CD14-positive monocyte (primary cell): Measurements from ENCODE around the gene HEXB. TPM values are rescaled to one million over a fixed set of nuclear protein-coding genes. Genes with fewer than 3 reads are reported as not detected.

Experiments
- DNase-seq, 3 donors: peaks; one replicate each; pipeline ENCODE4 v3.0.0-alpha.2; 2011 to 2022
- H2AFZ ChIP-seq: 2 replicates; pipeline ENCODE4 v1.6.0; 2012; ENCODE audit warnings: mild to moderate bottlenecking, low read depth, low read length, inconsistent platforms; ENCODE audit not compliant: insufficient read depth, poor library complexity, severe bottlenecking
- H3K27ac ChIP-seq, 2 donors: 1 replicate in 1 of 2; 2 replicates in 1 of 2; pipeline ENCODE4 v1.5.1; 2012 to 2013; ENCODE audit warnings: low read length in 2 of 2, control low read depth in 1 of 2, inconsistent platforms in 1 of 2, low read depth in 1 of 2, mild to moderate bottlenecking in 1 of 2
- H3K27me3 ChIP-seq, 2 donors: one replicate each; pipeline versions ENCODE4 v1.6.0 to v1.6.1; 2011 to 2013; ENCODE audit warnings: low read length in 2 of 2; ENCODE audit not compliant: control insufficient read depth in 2 of 2, insufficient read depth in 2 of 2
- H3K36me3 ChIP-seq, 2 donors: replicated peaks in 1 of 2; 1 replicate in 1 of 2; 2 replicates in 1 of 2; pipeline versions ENCODE4 v1.5.1 to v1.6.1; 2012 to 2013; ENCODE audit warnings: low read length in 2 of 2, control low read depth in 1 of 2, inconsistent platforms in 1 of 2, mild to moderate bottlenecking in 1 of 2; ENCODE audit not compliant: insufficient read depth in 2 of 2, control insufficient read depth in 1 of 2
- H3K4me1 ChIP-seq, 2 donors: 1 replicate in 1 of 2; 2 replicates in 1 of 2; pipeline versions ENCODE4 v1.5.1 to v1.6.1; 2012 to 2013; ENCODE audit warnings: low read length in 2 of 2, control low read depth in 1 of 2, inconsistent platforms in 1 of 2, mild to moderate bottlenecking in 1 of 2, moderate library complexity in 1 of 2; ENCODE audit not compliant: insufficient read depth in 2 of 2, control insufficient read depth in 1 of 2
- H3K4me2 ChIP-seq: replicated peaks from 2 replicates; pipeline ENCODE3; 2012; ENCODE audit warnings: low read length, moderate library complexity, mild to moderate bottlenecking; ENCODE audit not compliant: poor library complexity, severe bottlenecking; ENCODE audit errors: extremely low read depth
- H3K4me3 ChIP-seq, 3 experiments: fragments of 200-600 bp in 1 of 3; sonication (generic) in 1 of 3; replicated peaks in 1 of 3; 1 replicate in 2 of 3; 2 replicates in 1 of 3; pipeline ENCODE4 v1.5.1; 2011 to 2013; ENCODE audit warnings: low read length in 3 of 3, mild to moderate bottlenecking in 3 of 3, control low read depth in 2 of 3, low read depth in 2 of 3, inconsistent platforms in 1 of 3, moderate library complexity in 1 of 3
- H3K79me2 ChIP-seq: 2 replicates; pipeline ENCODE4 v1.6.0; 2012; ENCODE audit warnings: mild to moderate bottlenecking, control low read depth, inconsistent platforms, low read length, moderate library complexity; ENCODE audit not compliant: insufficient read depth
- H3K9ac ChIP-seq: 2 replicates; pipeline ENCODE4 v1.6.0; 2017; ENCODE audit warnings: low read length, mild to moderate bottlenecking; ENCODE audit not compliant: insufficient read depth, poor library complexity, severe bottlenecking
- H3K9me3 ChIP-seq, 2 donors: replicated peaks in 1 of 2; 1 replicate in 1 of 2; 2 replicates in 1 of 2; pipeline versions ENCODE4 v1.5.1 to v1.6.1; 2012 to 2013; ENCODE audit warnings: low read length in 2 of 2, control low read depth in 1 of 2; ENCODE audit not compliant: control insufficient read depth in 1 of 2, insufficient read depth in 1 of 2
- H4K20me1 ChIP-seq: 2 replicates; pipeline ENCODE4 v1.6.0; 2012; ENCODE audit warnings: mild to moderate bottlenecking, low read length, control low read depth, moderate library complexity; ENCODE audit not compliant: insufficient read depth
- H3K27ac Mint-ChIP-seq, 7 donors: one replicate each; pipeline ENCODE4 v1.8.0; 2020; ENCODE audit warnings: mild to moderate bottlenecking in 7 of 7, mixed read lengths in 7 of 7, moderate library complexity in 6 of 7, inconsistent platforms in 2 of 7
- H3K27me3 Mint-ChIP-seq, 3 donors: one replicate each; pipeline ENCODE4 v1.8.0; 2021 to 2022; ENCODE audit warnings: low read depth in 3 of 3, mild to moderate bottlenecking in 3 of 3, mixed read lengths in 3 of 3, moderate library complexity in 3 of 3, inconsistent platforms in 1 of 3
- H3K36me3 Mint-ChIP-seq, 2 donors: one replicate each; pipeline ENCODE4 v1.8.0; 2020; ENCODE audit warnings: mixed read lengths in 2 of 2, inconsistent platforms in 1 of 2, mild to moderate bottlenecking in 1 of 2
- H3K4me1 Mint-ChIP-seq: one replicate; pipeline ENCODE4 v1.8.0; 2020; ENCODE audit warnings: mild to moderate bottlenecking, mixed read lengths
- H3K4me3 Mint-ChIP-seq, 2 donors: one replicate each; pipeline ENCODE4 v1.8.0; 2020; ENCODE audit warnings: mild to moderate bottlenecking in 2 of 2, mixed read lengths in 2 of 2, moderate library complexity in 1 of 2
- H3K9me3 Mint-ChIP-seq, 7 donors: one replicate each; pipeline ENCODE4 v1.8.0; 2020 to 2022; ENCODE audit warnings: mixed read lengths in 7 of 7, mild to moderate bottlenecking in 6 of 7, moderate library complexity in 6 of 7, inconsistent platforms in 2 of 7
- CTCF ChIP-seq: fragments of 200-600 bp; IDR thresholded peaks from one replicate; pipeline ENCODE4 v1.8.0; 2022; ENCODE audit warnings: antibody characterized with exemption, mild to moderate bottlenecking
- WGBS: methylation state at CpG from one replicate; pipeline ENCODE4 v1.1.5; 2013; ENCODE audit warnings: missing lambda C conversion rate; ENCODE audit not compliant: insufficient coverage; 5-methylcytosine and 5-hydroxymethylcytosine counted together
- intact Hi-C, 2 donors: fragments of 100-400 bp; cut with micrococcal nuclease; formaldehyde crosslinking; loops; one replicate each; pipeline versions ENCODE4 v1.15.0 to v1.15.1; 2023
- polyA plus RNA-seq, 3 donors: library from polyadenylated mRNA; depleted of rRNA in 1 of 3; unstranded in 2 of 3; stranded (reverse) in 1 of 3; fragments of 300-500 nt in 2 of 3; fragments of >200 nt in 1 of 3; fragmentation: Illumina TruSeq in 2 of 3; gene quantifications; 1 replicate in 2 of 3; 2 replicates in 1 of 3; pipeline ENCODE4 v1.2.3, GENCODE V29; 2012 to 2021

HEXB gene
- polyA plus RNA-seq, 3 donors = 158 to 518 (median 470) TPM

DNA sequence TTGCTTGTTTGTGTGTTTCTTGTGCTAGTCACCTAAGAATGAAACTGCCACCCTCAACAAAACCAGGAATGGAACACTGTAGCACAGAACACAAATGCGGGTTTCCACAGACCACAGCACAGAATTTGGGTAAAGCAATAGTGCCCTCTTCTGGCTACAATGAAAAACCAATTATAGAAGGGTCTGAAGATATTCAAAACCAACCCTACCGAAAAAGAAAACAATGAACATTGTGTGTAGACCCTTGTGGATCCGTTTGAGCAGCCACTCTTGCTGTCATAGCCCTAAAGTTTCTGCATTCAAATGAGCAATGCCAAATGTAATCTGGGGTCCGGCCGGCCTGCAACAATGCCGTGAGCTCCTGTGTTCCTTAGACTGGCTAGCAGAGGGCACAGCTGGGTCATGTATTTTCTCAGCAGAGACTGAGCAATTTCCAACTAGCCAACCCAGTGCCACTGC is 36.2 kb upstream of the HEXB start:
- Histone ChIP-seq H3K27me3 (no peaks in the 10 kb centered on the region), H2AFZ (peak overlapping the region; percentile 47), H3K27ac (no peak overlapping the region), H3K9me3 (no peaks in the 10 kb centered on the region), H3K36me3 (no peaks in the 10 kb centered on the region), H4K20me1 (no peaks in the 10 kb centered on the region), H3K4me3 (no peak overlapping the region), H3K79me2 (no peaks in the 10 kb centered on the region), H3K9ac (no peak overlapping the region), H3K4me2 (no peak overlapping the region), H3K4me1 (peaks cover 10 to 13% of the 10 kb centered on the region in 2 donors)
- TF ChIP-seq CTCF = peak; percentile 80
- intact Hi-C loops = loop anchor here in 1 of 2 donors (1.0 to 10.0 kb wide), 2 partner anchors 374 to 747 kb away; no protein-coding TSS in a partner anchor
- peak; percentile 49 to 68 (median 59) for DNase-seq
- whole genome bisulfite sequencing = 18% methylated on average over 5 of the region's 6 CpGs
- H3K36me3 Mint-ChIP-seq = no peaks in the 10 kb centered on the region
- peaks cover 19% of the 10 kb centered on the region for H3K4me1 Mint-ChIP-seq
- H3K4me3 Mint-ChIP-seq = no peak overlapping the region
- H3K9me3 Mint-ChIP-seq = peaks cover 0 to 6% (median 0%) of the 10 kb centered on the region in 7 donors
- H3K27ac Mint-ChIP-seq = no peak overlapping the region
- peaks cover 0 to 1% (median 0%) of the 10 kb centered on the region in 3 donors for H3K27me3 Mint-ChIP-seq

DNA sequence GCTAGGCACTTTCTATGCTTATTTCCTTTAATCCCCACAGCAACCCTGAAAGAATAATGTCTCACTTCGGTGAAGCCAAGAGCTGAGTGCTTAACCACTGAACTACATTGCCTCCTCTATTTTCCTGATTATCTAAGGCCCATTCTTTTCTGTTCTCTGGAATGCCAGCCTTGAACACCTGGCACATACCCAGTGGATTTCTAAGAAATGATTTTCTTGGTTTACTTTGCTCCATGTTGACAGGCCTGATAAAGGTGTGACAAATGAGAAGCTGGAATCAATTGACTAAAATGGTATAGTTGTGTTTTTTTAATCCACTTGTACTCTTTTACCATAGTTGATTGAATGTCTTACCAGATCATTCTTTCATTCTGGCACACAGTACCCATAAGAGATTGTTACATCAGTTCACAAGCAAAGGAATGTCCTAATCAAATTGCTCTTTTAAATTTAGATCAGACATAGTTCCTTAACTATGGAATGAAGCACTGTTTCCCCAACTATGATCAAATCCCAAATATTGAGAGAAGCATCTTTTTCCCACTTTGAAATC is 35.5 kb upstream of the HEXB start:
- Histone ChIP-seq H3K79me2 (no peaks in the 10 kb centered on the region), H3K9ac (no peak overlapping the region), H3K4me2 (no peak overlapping the region), H3K4me1 (peaks cover 4 to 7% of the 10 kb centered on the region in 2 donors), H4K20me1 (no peaks in the 10 kb centered on the region), H3K4me3 (no peak overlapping the region), H3K27ac (no peak overlapping the region), H2AFZ (no peak overlapping the region), H3K9me3 (no peaks in the 10 kb centered on the region), H3K27me3 (no peaks in the 10 kb centered on the region), H3K36me3 (no peaks in the 10 kb centered on the region)
- H3K4me3 Mint-ChIP-seq = no peak overlapping the region
- peaks cover 0 to 1% (median 0%) of the 10 kb centered on the region in 3 donors for H3K27me3 Mint-ChIP-seq
- DNase-seq = no peak
- peaks cover 13% of the 10 kb centered on the region for H3K4me1 Mint-ChIP-seq
- peaks cover 0 to 6% (median 0%) of the 10 kb centered on the region in 7 donors for H3K9me3 Mint-ChIP-seq
- no CpG with 5 or more reads among the region's 1 CpG for WGBS
- H3K27ac Mint-ChIP-seq = no peak overlapping the region
- intact Hi-C loops = loop anchor here in 1 of 2 donors (1.0 to 10.0 kb wide), 2 partner anchors 375 to 747 kb away; no protein-coding TSS in a partner anchor
- TF ChIP-seq CTCF = no peak
- no peaks in the 10 kb centered on the region for H3K36me3 Mint-ChIP-seq
